ENCODE measurements around the gene HTRA2.

GRCh38 chr2:74499267-74499939 is 30.3 kb upstream of the HTRA2 start, which contains the start of gene LBX2:
- TF ChIP-seq CTCF (IDR thresholded peaks at IDR 0.05): no peak
- TF ChIP-seq POLR2AphosphoS5 (IDR thresholded peaks at IDR 0.05): no peak
- no peak for TF ChIP-seq POLR2A (IDR thresholded peaks at IDR 0.05)
- TF ChIP-seq EP300 (IDR thresholded peaks at IDR 0.05): no peak
